SKM-1 (cell line): Measurements from ENCODE around the gene SCFD1.
"Not testable (repeated sequence)": the region's sequence is repeated elsewhere in the genome, so short reads cannot be mapped to it uniquely, and the experiment has no call there.

Source experiments
- DNase-seq: peaks from one replicate; lab custom pipeline; 2025; ENCODE audit not compliant: unreplicated experiment; lab: John Stamatoyannopoulos, UW

Gene SCFD1

DNA sequence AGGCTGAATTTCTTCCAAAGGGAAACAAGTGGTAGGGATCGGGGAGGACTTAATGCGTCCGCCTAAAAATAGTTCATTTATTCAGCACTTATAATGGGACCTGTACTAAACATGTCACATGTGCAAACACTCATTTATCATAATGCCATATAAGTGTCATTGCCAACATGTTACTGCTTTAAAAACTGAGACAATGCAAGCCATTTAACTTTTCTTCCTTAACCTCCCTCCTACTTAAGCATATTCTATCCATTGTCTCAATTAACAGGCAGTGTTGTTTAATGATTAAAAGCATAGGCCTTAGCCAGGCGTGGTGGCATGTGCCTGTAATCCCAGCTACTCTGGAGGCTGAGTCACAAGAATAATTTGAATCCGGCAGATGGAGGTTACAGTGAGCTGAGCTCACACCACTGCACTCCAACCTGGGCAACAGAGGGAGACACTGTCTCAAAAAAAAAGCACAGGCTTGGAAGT, 13.5 kb upstream of the SCFD1 start:
- no peak for DNase-seq

- DNase-seq: peak; percentile 7
Measured at GRCh38 chr14:30610787-30611343, 11.3 kb upstream of the SCFD1 start.

- no peak for DNase-seq
Measured at GRCh38 chr14:30614155-30614554, 8.0 kb upstream of the SCFD1 start.

GRCh38 chr14:30620178-30620577, 1.9 kb upstream of the SCFD1 start:
- no peak for DNase-seq

GRCh38 chr14:30621354-30621939, 672 bp upstream of the SCFD1 start:
- no peak for DNase-seq

DNA sequence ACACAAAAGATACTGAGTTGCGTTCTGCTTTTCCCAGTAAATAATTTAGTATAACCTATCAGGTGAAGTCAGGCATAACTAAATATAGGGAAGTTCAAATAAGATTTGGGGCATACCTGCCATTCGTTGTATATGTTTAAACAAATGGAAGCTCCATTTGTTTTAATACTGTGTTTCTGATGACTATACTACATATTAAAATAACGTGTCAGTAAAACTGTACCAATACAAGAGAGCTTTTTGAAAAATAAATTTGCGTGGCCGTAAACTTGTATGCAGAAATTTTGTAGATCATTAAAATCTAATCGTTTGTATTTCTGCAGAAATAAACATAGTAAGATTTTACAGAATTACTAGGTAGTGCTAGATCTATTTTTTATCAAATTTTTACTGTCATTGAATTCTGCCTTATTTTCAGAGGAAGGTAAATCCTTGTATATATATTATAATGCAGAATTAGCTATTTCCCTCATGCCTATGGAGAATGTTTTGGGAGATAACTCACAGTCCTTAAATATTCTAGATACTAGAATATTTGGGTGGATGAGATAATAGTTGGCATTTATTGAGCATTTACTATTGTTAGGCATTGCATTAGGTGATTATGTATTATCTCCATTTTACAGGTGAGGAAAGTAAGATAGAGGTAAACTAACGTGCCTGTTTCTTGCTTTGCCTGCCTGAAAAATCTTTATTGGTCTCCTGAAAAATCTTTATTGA, 1.5 kb downstream of the SCFD1 start:
- DNase-seq: no peak

GRCh38 chr14:30624132-30624423, 2.0 kb downstream of the SCFD1 start:
- DNase-seq: no peak

GRCh38 chr14:30625533-30625932, 3.4 kb downstream of the SCFD1 start:
- DNase-seq: no peak

DNA sequence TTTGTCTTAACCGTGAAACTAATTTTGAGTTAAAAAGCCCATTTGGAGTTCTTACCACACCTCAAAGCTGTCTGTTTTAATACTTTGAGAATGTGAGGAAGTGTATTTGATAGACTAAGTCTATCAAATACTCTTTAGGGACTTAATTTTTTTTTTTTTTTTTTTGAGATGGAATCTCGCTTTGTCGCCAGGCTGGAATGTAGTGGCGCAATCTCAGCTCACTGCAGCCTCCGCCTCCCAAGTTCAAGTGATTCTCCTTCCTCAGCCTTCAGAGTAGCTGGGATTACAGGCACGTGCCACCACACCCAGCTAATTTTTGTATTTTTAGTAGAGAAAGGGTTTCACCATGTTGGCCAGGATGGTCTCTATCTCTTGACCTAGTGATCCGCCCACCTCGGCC, 7.3 kb downstream of the SCFD1 start:
- not testable (repeated sequence) for DNase-seq

DNA sequence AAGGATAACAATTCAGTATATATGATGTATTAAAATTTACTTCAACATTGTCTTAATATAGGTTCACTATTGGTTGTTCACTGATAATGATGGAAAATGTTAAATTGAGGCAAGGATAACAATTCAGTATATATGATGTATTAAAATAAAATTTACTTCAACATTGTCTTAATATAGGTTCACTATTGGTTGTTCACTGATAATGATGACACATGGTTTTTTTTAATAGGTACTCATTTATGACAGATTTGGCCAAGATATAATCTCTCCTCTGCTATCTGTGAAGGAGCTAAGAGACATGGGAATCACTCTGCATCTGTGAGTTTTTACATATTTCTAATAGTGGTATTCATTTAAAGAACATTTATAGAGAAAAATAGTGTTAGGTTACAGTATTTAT, 8.1 kb downstream of the SCFD1 start:
- DNase-seq: no peak

DNA sequence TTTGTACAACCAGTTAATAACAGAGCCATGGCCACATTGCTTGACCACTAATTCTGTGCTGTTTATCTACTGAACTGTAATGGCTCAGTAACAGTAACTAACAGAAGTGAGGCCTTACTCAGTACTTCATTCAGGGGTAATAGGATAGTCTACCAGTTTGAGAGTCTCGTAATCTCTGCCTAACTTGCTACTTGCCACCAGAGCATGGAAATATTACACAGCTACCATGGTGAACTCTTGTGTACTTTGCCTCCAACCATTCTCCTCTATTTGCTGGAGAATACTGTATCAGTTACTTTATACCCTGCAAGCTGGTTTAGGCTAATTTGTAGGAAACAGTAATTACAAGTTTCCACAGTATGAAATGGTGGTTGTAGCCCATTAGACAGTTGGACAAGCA, 10.6 kb downstream of the SCFD1 start:
- no peak for DNase-seq

- DNase-seq: no peak
Measured at GRCh38 chr14:30638926-30639325, 16.8 kb downstream of the SCFD1 start.

GRCh38 chr14:30641207-30641606, 19.1 kb downstream of the SCFD1 start:
- no peak for DNase-seq

- DNase-seq: not testable (repeated sequence)
Measured at GRCh38 chr14:30644462-30644861, 22.3 kb downstream of the SCFD1 start.

DNA sequence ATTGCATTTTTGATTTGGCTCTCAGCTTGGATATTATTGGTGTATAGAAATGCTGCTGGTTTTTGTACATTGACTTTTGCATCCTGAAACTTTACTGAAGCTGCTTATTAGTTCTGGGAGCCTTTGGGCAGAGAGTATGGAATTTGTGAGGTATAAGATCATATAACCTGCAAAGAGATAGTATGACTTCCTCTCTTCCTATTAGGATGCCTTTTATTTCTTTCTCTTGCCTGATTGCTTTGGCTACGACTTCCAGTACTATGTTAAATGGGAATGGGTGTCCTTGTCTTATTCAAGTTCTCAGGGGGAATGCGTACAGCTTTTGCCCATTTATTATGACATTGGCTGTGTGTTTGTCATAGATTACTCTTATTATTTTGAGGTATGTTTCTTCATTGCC, 23.5 kb downstream of the SCFD1 start:
- DNase-seq: no peak

GRCh38 chr14:30648471-30648870, 26.4 kb downstream of the SCFD1 start:
- no peak for DNase-seq

- DNase-seq: no peak
Measured at GRCh38 chr14:30651937-30652336, 29.8 kb downstream of the SCFD1 start.

DNA sequence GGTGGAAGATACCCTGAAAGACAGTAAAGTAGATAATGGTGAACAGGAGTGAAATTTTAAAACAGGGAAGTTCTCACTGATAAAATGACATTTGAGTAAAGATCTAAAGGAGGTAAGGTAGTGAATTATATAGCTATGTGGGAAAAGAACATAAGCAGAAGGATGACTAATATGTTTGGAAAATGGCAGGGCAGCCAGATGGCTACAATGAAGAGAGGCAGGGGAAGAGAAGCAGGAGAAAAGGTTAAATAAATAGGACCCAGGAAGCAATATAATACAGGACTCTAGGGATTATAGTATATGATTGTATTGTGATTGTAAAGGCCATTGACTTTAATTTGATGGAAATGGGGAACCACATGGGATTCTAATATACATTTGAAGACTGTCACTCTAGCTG, 33.0 kb downstream of the SCFD1 start:
- no peak for DNase-seq

DNA sequence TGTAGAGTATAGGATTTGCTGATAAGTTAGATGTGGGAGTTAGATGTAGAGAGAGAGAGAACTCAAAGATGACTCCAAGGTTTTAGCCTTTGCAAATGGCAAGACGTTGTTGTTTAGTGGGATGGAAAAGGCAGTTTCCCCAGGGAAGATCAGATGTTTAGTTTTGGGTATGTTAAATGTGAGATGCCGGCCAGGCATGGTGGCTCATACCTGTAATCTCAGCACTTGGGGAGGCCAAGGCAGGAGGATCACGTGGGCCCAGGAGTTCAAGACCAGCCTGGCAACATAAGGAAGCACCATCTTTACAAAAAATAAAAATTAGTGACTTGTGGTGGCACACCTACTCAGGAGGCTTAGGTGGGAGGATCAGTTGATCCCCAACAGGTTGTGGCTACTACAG, 33.5 kb downstream of the SCFD1 start:
- no peak for DNase-seq

DNA sequence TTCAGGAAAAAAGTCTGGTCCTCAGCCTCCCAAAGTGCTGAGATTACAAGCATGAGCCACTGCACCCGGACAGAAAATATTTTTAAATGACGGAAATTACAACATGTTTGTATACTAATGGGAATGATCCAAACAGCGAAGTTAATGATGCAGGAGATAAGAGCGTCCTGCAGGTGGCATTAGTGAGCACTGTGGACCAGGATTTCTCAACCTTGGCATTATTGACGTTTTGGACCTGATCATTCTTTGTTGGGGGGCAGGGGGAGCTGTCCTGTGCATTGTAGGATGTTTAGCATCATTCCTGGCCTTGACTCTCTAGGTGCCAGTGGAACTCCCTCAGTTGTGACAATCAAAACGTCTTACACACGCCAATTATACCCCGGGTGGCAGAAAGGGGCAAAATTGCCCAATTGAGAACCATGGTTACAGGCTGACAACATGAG, 34.1 kb downstream of the SCFD1 start:
- no peak for DNase-seq

DNA sequence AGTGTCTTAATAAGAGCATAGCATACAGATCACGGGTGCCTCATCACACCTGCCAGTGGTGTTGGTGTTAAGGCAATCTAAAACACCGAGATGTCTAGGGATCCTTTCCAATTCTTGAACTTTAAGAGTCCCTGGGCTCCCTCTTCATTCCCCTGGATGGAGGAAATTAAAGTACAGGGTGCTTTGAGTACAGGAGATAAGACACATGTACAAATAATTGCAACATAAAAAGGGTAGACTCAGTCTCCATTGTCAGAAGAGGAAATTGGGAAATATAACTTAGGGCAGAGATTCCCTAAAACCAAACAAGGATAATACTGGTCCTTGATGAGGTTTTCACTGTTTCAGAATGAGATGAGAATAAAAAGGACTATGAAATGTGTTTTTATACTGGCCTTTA, 34.9 kb downstream of the SCFD1 start:
- DNase-seq: no peak

GRCh38 chr14:30657606-30658163, 35.6 kb downstream of the SCFD1 start:
- no peak for DNase-seq
